ENCODE results near the gene FGF6.

Gene FGF6

DNA sequence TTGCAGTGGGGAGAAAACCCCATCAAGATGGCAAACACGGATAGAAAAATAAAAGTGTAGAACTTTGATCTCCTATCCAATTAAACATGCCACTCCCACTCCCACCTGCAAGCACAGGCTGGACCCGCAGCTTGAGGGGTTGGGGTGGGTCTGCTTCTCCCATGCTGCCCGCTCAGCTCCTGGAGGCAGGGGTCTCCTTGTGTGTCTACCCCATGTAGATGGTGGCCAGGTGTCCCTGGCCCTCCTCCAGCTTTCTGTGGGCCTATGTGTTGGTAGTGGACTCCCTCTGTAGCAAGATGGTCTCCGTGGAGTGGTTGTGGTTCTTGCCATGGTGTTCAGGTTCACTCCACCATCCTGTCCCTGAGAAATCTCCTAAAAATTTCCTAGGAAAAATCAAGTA is 42.6 kb downstream of the FGF6 start:
- no peak for TF ChIP-seq EZH2 (IDR thresholded peaks at IDR 0.05; ENCODE audit: borderline replicate concordance, low read depth, low read length, severe bottlenecking)
- TF ChIP-seq, protein P1, sequence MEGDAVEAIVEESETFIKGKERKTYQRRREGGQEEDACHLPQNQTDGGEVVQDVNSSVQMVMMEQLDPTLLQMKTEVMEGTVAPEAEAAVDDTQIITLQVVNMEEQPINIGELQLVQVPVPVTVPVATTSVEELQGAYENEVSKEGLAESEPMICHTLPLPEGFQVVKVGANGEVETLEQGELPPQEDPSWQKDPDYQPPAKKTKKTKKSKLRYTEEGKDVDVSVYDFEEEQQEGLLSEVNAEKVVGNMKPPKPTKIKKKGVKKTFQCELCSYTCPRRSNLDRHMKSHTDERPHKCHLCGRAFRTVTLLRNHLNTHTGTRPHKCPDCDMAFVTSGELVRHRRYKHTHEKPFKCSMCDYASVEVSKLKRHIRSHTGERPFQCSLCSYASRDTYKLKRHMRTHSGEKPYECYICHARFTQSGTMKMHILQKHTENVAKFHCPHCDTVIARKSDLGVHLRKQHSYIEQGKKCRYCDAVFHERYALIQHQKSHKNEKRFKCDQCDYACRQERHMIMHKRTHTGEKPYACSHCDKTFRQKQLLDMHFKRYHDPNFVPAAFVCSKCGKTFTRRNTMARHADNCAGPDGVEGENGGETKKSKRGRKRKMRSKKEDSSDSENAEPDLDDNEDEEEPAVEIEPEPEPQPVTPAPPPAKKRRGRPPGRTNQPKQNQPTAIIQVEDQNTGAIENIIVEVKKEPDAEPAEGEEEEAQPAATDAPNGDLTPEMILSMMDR (IDR thresholded peaks at IDR 0.05; ENCODE audit: borderline replicate concordance, extremely low read depth, low read length, poor library complexity, severe bottlenecking): no peak
- Histone ChIP-seq H3K9me3 (ENCODE audit: insufficient read depth, low read length, severe bottlenecking) (no peaks in the 10 kb centered on the region), H3K27me3 (ENCODE audit: insufficient read depth, low read length, poor library complexity) (peaks cover 9% of the 10 kb centered on the region), H3K9ac (ENCODE audit: low read depth, low read length) (no peak overlapping the region), H2AFZ (ENCODE audit: low read depth, low read length) (no peak overlapping the region), H4K20me1 (ENCODE audit: insufficient read depth, low read length) (no peaks in the 10 kb centered on the region), H3K27ac (ENCODE audit: low read length) (no peak overlapping the region), H3K4me3 (ENCODE audit: low read depth in 1 of 2, low read length in 2 of 2) (no peak overlapping the region), H3K4me1 (ENCODE audit: insufficient read depth, low read length) (no peaks in the 10 kb centered on the region), H3K4me2 (ENCODE audit: insufficient read depth, low read length) (no peak overlapping the region), H3K79me2 (ENCODE audit: insufficient read depth, low read length) (no peaks in the 10 kb centered on the region), H3K36me3 (ENCODE audit: insufficient read depth, low read length) (no peaks in the 10 kb centered on the region)
- ATAC-seq (ENCODE audit: insufficient read depth, low read depth): no peak
- DNase-seq: no peak

DNA sequence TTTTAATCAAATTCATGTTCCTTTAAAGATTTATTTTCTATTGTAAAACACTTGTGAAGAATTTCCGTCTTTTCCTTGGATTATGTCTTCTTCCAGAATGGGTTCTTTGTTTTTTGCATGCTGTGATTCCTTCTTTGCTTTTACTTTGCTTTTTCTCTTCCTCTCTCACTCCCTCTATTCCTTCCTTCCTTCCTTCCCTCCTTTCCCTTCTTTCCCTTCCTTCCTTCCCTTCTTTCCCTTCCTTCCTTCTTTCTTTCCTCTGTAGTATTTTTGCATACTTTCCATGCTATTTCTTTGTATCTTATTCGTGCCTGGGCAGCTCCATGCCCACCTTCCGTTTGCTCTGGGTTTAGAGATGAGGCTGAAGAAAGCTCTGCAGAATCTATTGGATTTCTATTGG is 44.5 kb downstream of the FGF6 start:
- H3K36me3 ChIP-seq (ENCODE audit: insufficient read depth, low read length): no peaks in the 10 kb centered on the region
- TF ChIP-seq, protein P1 (IDR thresholded peaks at IDR 0.05; ENCODE audit: borderline replicate concordance, extremely low read depth, low read length, poor library complexity, severe bottlenecking): no peak
- no peak for TF ChIP-seq EZH2 (IDR thresholded peaks at IDR 0.05; ENCODE audit: borderline replicate concordance, low read depth, low read length, severe bottlenecking)
- H3K4me2 ChIP-seq (ENCODE audit: insufficient read depth, low read length): no peak overlapping the region
- ATAC-seq (ENCODE audit: insufficient read depth, low read depth): no peak
- peaks cover 13% of the 10 kb centered on the region for H3K27me3 ChIP-seq (ENCODE audit: insufficient read depth, low read length, poor library complexity)
- H3K4me1 ChIP-seq (ENCODE audit: insufficient read depth, low read length): no peaks in the 10 kb centered on the region
- no peak overlapping the region for H3K4me3 ChIP-seq (ENCODE audit: low read depth in 1 of 2, low read length in 2 of 2)
- H3K9ac ChIP-seq (ENCODE audit: low read depth, low read length): no peak overlapping the region
- no peaks in the 10 kb centered on the region for H3K9me3 ChIP-seq (ENCODE audit: insufficient read depth, low read length, severe bottlenecking)
- no peak overlapping the region for H2AFZ ChIP-seq (ENCODE audit: low read depth, low read length)
- no peak for DNase-seq
- no peak overlapping the region for H3K27ac ChIP-seq (ENCODE audit: low read length)
- no peaks in the 10 kb centered on the region for H3K79me2 ChIP-seq (ENCODE audit: insufficient read depth, low read length)
- H4K20me1 ChIP-seq (ENCODE audit: insufficient read depth, low read length): no peaks in the 10 kb centered on the region

DNA sequence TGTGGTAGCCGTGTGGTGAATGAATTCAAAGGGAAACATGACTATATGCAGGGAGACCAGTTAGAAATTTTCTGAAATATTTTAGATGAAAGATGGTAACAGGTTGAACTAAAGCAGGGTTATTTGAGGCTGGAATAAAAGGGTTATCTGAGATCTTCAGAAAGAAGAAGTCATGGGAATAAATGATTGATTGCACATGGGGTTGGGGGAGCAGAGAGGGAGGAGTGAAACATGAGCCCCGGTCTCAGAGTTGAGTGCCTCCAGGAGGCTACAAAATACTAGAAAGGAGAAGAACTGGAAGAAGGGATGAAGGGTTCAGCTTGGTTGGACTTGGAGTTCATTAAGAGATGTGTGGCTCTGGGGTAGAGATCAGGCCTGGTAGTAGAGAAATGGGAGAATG is 49.8 kb downstream of the FGF6 start:
- Histone ChIP-seq H2AFZ (ENCODE audit: low read depth, low read length) (no peak overlapping the region), H3K9me3 (ENCODE audit: insufficient read depth, low read length, severe bottlenecking) (no peaks in the 10 kb centered on the region), H4K20me1 (ENCODE audit: insufficient read depth, low read length) (no peaks in the 10 kb centered on the region), H3K27ac (ENCODE audit: low read length) (no peak overlapping the region), H3K36me3 (ENCODE audit: insufficient read depth, low read length) (no peaks in the 10 kb centered on the region), H3K27me3 (ENCODE audit: insufficient read depth, low read length, poor library complexity) (peaks cover 8% of the 10 kb centered on the region), H3K4me3 (ENCODE audit: low read depth in 1 of 2, low read length in 2 of 2) (no peak overlapping the region), H3K4me1 (ENCODE audit: insufficient read depth, low read length) (no peaks in the 10 kb centered on the region), H3K4me2 (ENCODE audit: insufficient read depth, low read length) (no peak overlapping the region), H3K9ac (ENCODE audit: low read depth, low read length) (no peak overlapping the region), H3K79me2 (ENCODE audit: insufficient read depth, low read length) (no peaks in the 10 kb centered on the region)
- DNase-seq: no peak
- no peak for ATAC-seq (ENCODE audit: insufficient read depth, low read depth)
- TF ChIP-seq, protein P1 (IDR thresholded peaks at IDR 0.05; ENCODE audit: borderline replicate concordance, extremely low read depth, low read length, poor library complexity, severe bottlenecking): no peak
- TF ChIP-seq EZH2 (IDR thresholded peaks at IDR 0.05; ENCODE audit: borderline replicate concordance, low read depth, low read length, severe bottlenecking): no peak

DNA sequence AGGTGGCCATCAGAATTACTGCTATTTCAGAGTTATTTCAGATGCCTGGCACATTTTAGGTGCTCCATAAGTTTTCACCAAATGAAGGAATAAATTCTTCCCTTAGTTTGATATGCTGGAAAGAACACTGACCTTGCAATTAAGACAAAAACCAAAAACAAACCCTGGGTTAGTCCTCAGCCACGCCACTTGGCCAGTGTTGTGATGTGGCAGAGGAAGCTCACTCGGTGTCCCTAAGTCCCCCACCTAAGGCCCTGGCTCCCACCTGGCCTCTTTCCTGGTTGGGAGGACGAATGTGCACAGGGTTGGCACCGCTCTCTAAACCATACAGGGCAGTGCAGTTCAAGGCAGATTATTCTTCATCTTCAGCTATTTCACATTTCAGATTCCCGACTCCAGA is 52.4 kb downstream of the FGF6 start:
- TF ChIP-seq, protein P1 (IDR thresholded peaks at IDR 0.05; ENCODE audit: borderline replicate concordance, extremely low read depth, low read length, poor library complexity, severe bottlenecking): no peak
- no peak for TF ChIP-seq EZH2 (IDR thresholded peaks at IDR 0.05; ENCODE audit: borderline replicate concordance, low read depth, low read length, severe bottlenecking)
- Histone ChIP-seq H3K9me3 (ENCODE audit: insufficient read depth, low read length, severe bottlenecking) (no peaks in the 10 kb centered on the region), H3K27ac (ENCODE audit: low read length) (no peak overlapping the region), H3K4me3 (ENCODE audit: low read depth in 1 of 2, low read length in 2 of 2) (no peak overlapping the region), H3K27me3 (ENCODE audit: insufficient read depth, low read length, poor library complexity) (peaks cover 8% of the 10 kb centered on the region), H4K20me1 (ENCODE audit: insufficient read depth, low read length) (no peaks in the 10 kb centered on the region), H3K4me1 (ENCODE audit: insufficient read depth, low read length) (no peaks in the 10 kb centered on the region), H3K9ac (ENCODE audit: low read depth, low read length) (no peak overlapping the region), H2AFZ (ENCODE audit: low read depth, low read length) (no peak overlapping the region), H3K4me2 (ENCODE audit: insufficient read depth, low read length) (no peak overlapping the region), H3K79me2 (ENCODE audit: insufficient read depth, low read length) (no peaks in the 10 kb centered on the region), H3K36me3 (ENCODE audit: insufficient read depth, low read length) (no peaks in the 10 kb centered on the region)
- DNase-seq: no peak
- no peak for ATAC-seq (ENCODE audit: insufficient read depth, low read depth)

All from DND-41 (cell line).